H1 (cell line): Measurements from ENCODE around the gene DYTN. TPM values are rescaled to one million over a fixed set of nuclear protein-coding genes. Genes with fewer than 3 reads are reported as not detected.

Source experiments
- CTCF ChIA-PET: fragments of 300-600 bp; sonication (Branson Sonifier 250); formaldehyde crosslinking; loops from one replicate; lab custom pipeline; 2021; ENCODE audit not compliant: partially characterized antibody; lab: Charles Lee
- POLR2A ChIA-PET: fragments of 300-600 bp; sonication (Branson Sonifier 250); formaldehyde crosslinking; loops from one replicate; lab custom pipeline; 2021; ENCODE audit warnings: inconsistent platforms; ENCODE audit not compliant: partially characterized antibody; lab: Charles Lee
- DNase-seq, 2 experiments: peaks; one replicate each; pipeline versions ENCODE4 v3.0.0 to v3.0.0-alpha.2; 2010 to 2022; ENCODE audit warnings: low spot score in 2 of 2, low read depth in 1 of 2, mixed read lengths in 1 of 2
- FAIRE-seq: peaks from 2 replicates; lab custom pipeline; 2011; peaks lifted over from hg19 to GRCh38; lab: Jason Lieb, UNC
- H2AFZ ChIP-seq: 2 replicates; pipeline ENCODE4 v1.8.1; 2012; ENCODE audit warnings: low read length, inconsistent platforms
- H2AK5ac ChIP-seq: 2 replicates; pipeline ENCODE4 v1.6.1; 2013; ENCODE audit warnings: low read depth, low read length
- H2BK120ac ChIP-seq: replicated peaks from 2 replicates; pipeline ENCODE3; 2013; ENCODE audit warnings: low read depth, low read length, inconsistent platforms
- H2BK12ac ChIP-seq: 2 replicates; pipeline ENCODE4 v1.6.1; 2013; ENCODE audit warnings: low read depth, low read length
- H2BK15ac ChIP-seq: 2 replicates; pipeline ENCODE4 v1.6.1; 2013; ENCODE audit warnings: low read length
- H2BK20ac ChIP-seq: 2 replicates; pipeline ENCODE4 v1.6.1; 2013; ENCODE audit warnings: low read length
- H2BK5ac ChIP-seq: 2 replicates; pipeline ENCODE4 v1.6.1; 2013; ENCODE audit warnings: low read depth, low read length
- H3K14ac ChIP-seq: 2 replicates; pipeline ENCODE4 v1.6.1; 2013; ENCODE audit warnings: inconsistent platforms; ENCODE audit not compliant: insufficient read length
- H3K18ac ChIP-seq: 2 replicates; pipeline ENCODE4 v1.6.1; 2013; ENCODE audit warnings: low read length; ENCODE audit errors: extremely low read depth
- H3K23ac ChIP-seq: 2 replicates; pipeline ENCODE4 v1.6.1; 2013; ENCODE audit warnings: inconsistent platforms; ENCODE audit not compliant: insufficient read length
- H3K23me2 ChIP-seq: 2 replicates; pipeline ENCODE4 v1.6.1; 2013; ENCODE audit warnings: low read depth, low read length
- H3K27ac ChIP-seq: 2 replicates; pipeline ENCODE4 v1.6.1; 2011; ENCODE audit warnings: low read depth, low read length, inconsistent platforms
- H3K27me3 ChIP-seq, 4 experiments: replicated peaks in 1 of 4; 1 replicate in 1 of 4; 2 replicates in 3 of 4; pipeline versions ENCODE4 v1.6.1 to v1.8.1; 2011 to 2013; ENCODE audit warnings: low read length in 3 of 4, mild to moderate bottlenecking in 3 of 4, inconsistent platforms in 2 of 4, mixed read lengths in 2 of 4, moderate library complexity in 1 of 4; ENCODE audit not compliant: control insufficient read depth in 3 of 4, insufficient read depth in 3 of 4; ENCODE audit errors: extremely low read depth in 1 of 4
- H3K36me3 ChIP-seq, 4 experiments: 2 replicates each; pipeline versions ENCODE4 v1.6.1 to v1.8.1; 2011 to 2013; ENCODE audit warnings: mild to moderate bottlenecking in 4 of 4, low read length in 3 of 4, moderate library complexity in 2 of 4, control low read depth in 1 of 4, inconsistent platforms in 1 of 4; ENCODE audit not compliant: insufficient read depth in 4 of 4, control insufficient read depth in 2 of 4
- H3K4ac ChIP-seq: replicated peaks from 2 replicates; pipeline ENCODE3; 2013; ENCODE audit warnings: low read length, low read depth, mixed read lengths, inconsistent platforms; ENCODE audit not compliant: insufficient read length
- H3K4me1 ChIP-seq, 4 experiments: replicated peaks in 1 of 4; 1 replicate in 1 of 4; 2 replicates in 3 of 4; pipeline versions ENCODE4 v1.6.1 to v1.8.1; 2011 to 2013; ENCODE audit warnings: low read length in 3 of 4, inconsistent platforms in 2 of 4, mixed read lengths in 1 of 4; ENCODE audit not compliant: insufficient read depth in 4 of 4, control insufficient read depth in 3 of 4
- H3K4me2 ChIP-seq, 2 experiments: 2 replicates each; pipeline versions ENCODE4 v1.6.1 to v1.8.1; 2011 to 2013; ENCODE audit warnings: low read depth in 2 of 2, low read length in 2 of 2, control low read depth in 1 of 2, inconsistent platforms in 1 of 2, mild to moderate bottlenecking in 1 of 2; ENCODE audit not compliant: insufficient read depth in 1 of 2
- H3K4me3 ChIP-seq, 4 experiments: fragments of 200-600, 300-600 bp in 1 of 4; sonication (generic), shearing (Covaris generic), sonication (Bioruptor Twin) in 1 of 4; 2 replicates each; pipeline versions ENCODE4 v1.5.1 to v1.8.1; 2011 to 2016; ENCODE audit warnings: low read length in 4 of 4, low read depth in 3 of 4, control low read depth in 2 of 4, inconsistent platforms in 2 of 4, mild to moderate bottlenecking in 2 of 4, mixed read lengths in 1 of 4, moderate library complexity in 1 of 4; ENCODE audit not compliant: insufficient read depth in 2 of 4; ENCODE audit errors: extremely low read depth in 1 of 4
- H3K56ac ChIP-seq: replicated peaks from 2 replicates; pipeline ENCODE3; 2013; ENCODE audit warnings: low read depth, mild to moderate bottlenecking, mixed read lengths, low read length, inconsistent platforms; ENCODE audit not compliant: insufficient read length
- H3K79me1 ChIP-seq: 2 replicates; pipeline ENCODE4 v1.6.1; 2013; ENCODE audit warnings: low read depth, low read length, control low read depth
- H3K79me2 ChIP-seq, 2 experiments: 2 replicates each; pipeline versions ENCODE4 v1.6.1 to v1.8.1; 2012 to 2013; ENCODE audit warnings: low read length in 2 of 2, mild to moderate bottlenecking in 2 of 2, inconsistent platforms in 1 of 2; ENCODE audit not compliant: insufficient read depth in 2 of 2, control insufficient read depth in 1 of 2
- H3K9ac ChIP-seq, 4 experiments: replicated peaks in 1 of 4; 1 replicate in 1 of 4; 2 replicates in 3 of 4; pipeline versions ENCODE4 v1.6.1 to v1.8.1; 2011 to 2013; ENCODE audit warnings: low read depth in 3 of 4, low read length in 3 of 4, control low read depth in 2 of 4, mild to moderate bottlenecking in 2 of 4, moderate library complexity in 2 of 4, inconsistent platforms in 1 of 4; ENCODE audit errors: extremely low read depth in 1 of 4
- H3K9me3 ChIP-seq, 2 experiments: 2 replicates each; pipeline versions ENCODE4 v1.6.1 to v1.8.1; 2012 to 2013; ENCODE audit warnings: mild to moderate bottlenecking in 2 of 2, moderate library complexity in 2 of 2, control low read depth in 1 of 2, inconsistent platforms in 1 of 2, low read depth in 1 of 2, low read length in 1 of 2, mixed read lengths in 1 of 2; ENCODE audit not compliant: insufficient read depth in 2 of 2
- H4K20me1 ChIP-seq, 2 experiments: replicated peaks in 1 of 2; 2 replicates each; pipeline versions ENCODE3 to v1.8.1; 2011 to 2013; ENCODE audit warnings: inconsistent platforms in 2 of 2, low read length in 2 of 2, mild to moderate bottlenecking in 1 of 2; ENCODE audit not compliant: insufficient read depth in 2 of 2, control insufficient read depth in 1 of 2
- H4K5ac ChIP-seq: 2 replicates; pipeline ENCODE4 v1.6.1; 2013; ENCODE audit warnings: low read length, low read depth, mixed read lengths, inconsistent platforms; ENCODE audit not compliant: insufficient read length
- H4K8ac ChIP-seq: 2 replicates; pipeline ENCODE4 v1.8.0; 2013; ENCODE audit warnings: mild to moderate bottlenecking, moderate library complexity, low read length, inconsistent platforms; ENCODE audit not compliant: insufficient read depth; ENCODE audit errors: extremely low read depth
- H4K91ac ChIP-seq: replicated peaks from 2 replicates; pipeline ENCODE3; 2013; ENCODE audit warnings: low read length, mixed read lengths, inconsistent platforms; ENCODE audit not compliant: insufficient read length
- CBX5 ChIP-seq: fragments of 300-800, 300-1000 bp; sonication (generic); IDR thresholded peaks from 2 replicates; pipeline ENCODE4 v1.7.1; 2016; ENCODE audit warnings: antibody characterized with exemption, low read length, low read depth
- CHD1 ChIP-seq: IDR thresholded peaks from 2 replicates; pipeline ENCODE4 v1.6.1; 2012; ENCODE audit warnings: low read depth, low read length, improper control_type of control experiment
- CREB1 ChIP-seq: IDR thresholded peaks from 2 replicates; pipeline ENCODE4 v1.6.1; 2012; ENCODE audit warnings: inconsistent platforms
- CTCF ChIP-seq, 3 experiments: IDR thresholded peaks; 1 replicate in 2 of 3; 2 replicates in 1 of 3; pipeline versions ENCODE4 v1.5.1 to v1.6.1; 2011; ENCODE audit warnings: low read length in 3 of 3, mild to moderate bottlenecking in 3 of 3, inconsistent platforms in 2 of 3, low read depth in 1 of 3, moderate library complexity in 1 of 3; ENCODE audit not compliant: insufficient read depth in 1 of 3; ENCODE audit errors: control extremely low read depth in 1 of 3
- E2F6 ChIP-seq: IDR thresholded peaks from 2 replicates; pipeline ENCODE4 v1.6.1; 2012; ENCODE audit warnings: inconsistent platforms
- GTF2F1 ChIP-seq: IDR thresholded peaks from 2 replicates; pipeline ENCODE4 v1.6.1; 2012; ENCODE audit warnings: low read depth, low read length, improper control_type of control experiment, borderline replicate concordance
- JUN ChIP-seq: IDR thresholded peaks from 2 replicates; pipeline ENCODE4 v1.6.1; 2011; ENCODE audit warnings: low read depth, mild to moderate bottlenecking, improper control_type of control experiment, low read length
- MAFK ChIP-seq: IDR thresholded peaks from 2 replicates; pipeline ENCODE4 v1.6.1; 2012; ENCODE audit warnings: low read depth, mild to moderate bottlenecking, improper control_type of control experiment, low read length
- POLR2AphosphoS5 ChIP-seq: IDR thresholded peaks from 2 replicates; pipeline ENCODE4 v1.6.1; 2011; ENCODE audit warnings: low read depth, low read length
- SIX5 ChIP-seq: IDR thresholded peaks from 2 replicates; pipeline ENCODE4 v1.6.1; 2011; ENCODE audit warnings: mild to moderate bottlenecking, low read depth, low read length
- USF2 ChIP-seq: IDR thresholded peaks from 2 replicates; pipeline ENCODE4 v1.6.1; 2011; ENCODE audit warnings: low read length, improper control_type of control experiment
- WGBS, 2 experiments: shearing (Covaris generic) in 1 of 2; methylation state at CpG; one replicate each; pipeline versions ENCODE4 v1.1.6 to v1.1.7; 2013 to 2015; ENCODE audit warnings: low lambda C conversion rate in 2 of 2, mixed read lengths in 2 of 2, inconsistent platforms in 1 of 2, low coverage in 1 of 2, missing lambda C conversion rate in 1 of 2; ENCODE audit not compliant: insufficient replicate concordance in 2 of 2, insufficient coverage in 1 of 2, insufficient read length in 1 of 2; ENCODE audit errors: extremely low coverage in 1 of 2, missing lambda C conversion rate in 1 of 2; 5-methylcytosine and 5-hydroxymethylcytosine counted together
- polyA plus RNA-seq, 7 experiments: library from polyadenylated mRNA; depleted of rRNA in 3 of 7; stranded (reverse) in 5 of 7; unstranded in 2 of 7; fragments of >200 nt in 5 of 7; fragments of 200-250 nt in 2 of 7; gene quantifications; 1 replicate in 5 of 7; 2 replicates in 1 of 7; 4 replicates in 1 of 7; pipeline versions ENCODE4 v1.2.1 to v1.2.3, GENCODE V29; 2011 to 2013; ENCODE audit warnings: missing spikeins in 2 of 7, mixed read lengths in 2 of 7
- total RNA-seq: library from RNA; stranded (reverse); fragmentation: NEBNext Ultra II Directional; extraction: Animal tissue kit (Norgen Biotek cat#: 25700); gene quantifications from 2 replicates; pipeline ENCODE4 v1.2.1, GENCODE V29; 2021

The DYTN gene
- total and polyA plus RNA-seq, 2 of the 8 experiments (the other 6 are each of a cell fraction or from before 2014, with no cell fraction given), result not detected

- Histone ChIP-seq H2BK120ac (no peak overlapping the region), H3K23ac (no peak overlapping the region), H3K27me3 (no peaks in the 10 kb centered on the region), H2BK20ac (no peak overlapping the region), H2AFZ (no peak overlapping the region), H3K9me3 (no peaks in the 10 kb centered on the region), H3K4me3 (no peak overlapping the region), H3K4me2 (no peak overlapping the region), H2BK12ac (no peak overlapping the region), H3K56ac (no peak overlapping the region), H2AK5ac (no peak overlapping the region), H3K9ac (no peak overlapping the region), H4K91ac (no peak overlapping the region), H3K14ac (no peak overlapping the region), H2BK15ac (no peak overlapping the region), H3K79me2 (no peaks in the 10 kb centered on the region), H3K4ac (no peak overlapping the region), H4K8ac (no peak overlapping the region), H2BK5ac (no peak overlapping the region), H3K4me1 (peaks cover 0 to 5% (median 0%) of the 10 kb centered on the region in 4 experiments; a peak in 3 of 7 replicates), H3K36me3 (no peaks in the 10 kb centered on the region), H4K20me1 (no peaks in the 10 kb centered on the region), H3K18ac (no peak overlapping the region), H3K27ac (no peak overlapping the region), H4K5ac (no peak overlapping the region), H3K79me1 (no peaks in the 10 kb centered on the region), H3K23me2 (no peaks in the 10 kb centered on the region)
- 80% methylated on average over 2 of the region's 2 CpGs; no CpG with 5 or more reads in 1 of the 2 experiments for WGBS, 2 experiments
- FAIRE-seq, result peak; percentile 28
- CTCF ChIA-PET, result interaction anchor here (1.2 to 3.0 kb wide), 4 partner anchors 11 to 71 kb away, joined by 4 to 13 read pairs (median 5); no protein-coding TSS in a partner anchor
- no peak for DNase-seq
- POLR2A ChIA-PET, result no interaction called here
- TF ChIP-seq POLR2AphosphoS5 (no peak), CREB1 (no peak), CBX5 (no peak), CTCF (IDR thresholded peaks at IDR 0.05; ENCODE audit: control extremely low read depth in 1 of 3, insufficient read depth in 1 of 3, low read depth in 1 of 3, low read length in 3 of 3) (no peak), MAFK (no peak), USF2 (no peak), E2F6 (no peak), SIX5 (no peak), GTF2F1 (no peak), CHD1 (no peak), JUN (no peak)
Observed at GRCh38 chr2:206626108-206626507, 92.1 kb downstream of the DYTN start.
